IMR-90 (cell line): Measurements from ENCODE around the gene RAD18. TPM values are rescaled to one million over a fixed set of nuclear protein-coding genes. Genes with fewer than 3 reads are reported as not detected.

Source experiments
- ATAC-seq: fragments of 200-7000 bp; cut with Tn5 transposase; 2 replicates; pipeline ENCODE4 v1.9.1; 2020; ENCODE audit warnings: low read depth, mild to moderate bottlenecking, moderate library complexity
- BruUV-seq: library from RNA; stranded (reverse); fragments of 400-500 nt; replicated peaks from 2 replicates; lab custom pipeline; 2021; lab: Mats Ljungman, UMichigan
- CTCF ChIA-PET: fragments of 300-600 bp; formaldehyde crosslinking; extraction: SDS; loops from one replicate; lab custom pipeline; 2021; ENCODE audit warnings: antibody characterized with exemption; lab: Yijun Ruan, JAX
- POLR2A ChIA-PET: fragments of 300-600 bp; sonication (Branson Sonifier 250); formaldehyde crosslinking; loops from one replicate; lab custom pipeline; 2022; ENCODE audit warnings: antibody characterized with exemption; ENCODE audit not compliant: unreplicated experiment; lab: Charles Lee
- DNase-seq: peaks from one replicate; pipeline ENCODE4 v3.0.0; 2013
- H2AFZ ChIP-seq: replicated peaks from 2 replicates; pipeline ENCODE3; 2013; ENCODE audit warnings: low read length, mild to moderate bottlenecking; ENCODE audit not compliant: poor library complexity
- H2AK5ac ChIP-seq: 2 replicates; pipeline ENCODE4 v1.6.1; 2013; ENCODE audit warnings: low read depth, low read length, inconsistent platforms
- H2AK9ac ChIP-seq: replicated peaks from 2 replicates; pipeline ENCODE3; 2013; ENCODE audit warnings: mild to moderate bottlenecking, low read depth, low read length, moderate library complexity; ENCODE audit not compliant: poor library complexity
- H2BK120ac ChIP-seq: 2 replicates; pipeline ENCODE4 v1.6.1; 2013; ENCODE audit warnings: low read depth, low read length, inconsistent platforms
- H2BK15ac ChIP-seq: 3 replicates; pipeline ENCODE4 v1.6.1; 2013; ENCODE audit warnings: low read depth, low read length, inconsistent platforms
- H2BK20ac ChIP-seq: 2 replicates; pipeline ENCODE4 v1.6.1; 2013; ENCODE audit warnings: low read depth, mild to moderate bottlenecking, inconsistent platforms, low read length, moderate library complexity
- H2BK5ac ChIP-seq: 2 replicates; pipeline ENCODE4 v1.6.1; 2013; ENCODE audit warnings: mild to moderate bottlenecking, low read depth, low read length, inconsistent platforms; ENCODE audit not compliant: poor library complexity, severe bottlenecking
- H3K14ac ChIP-seq: replicated peaks from 2 replicates; pipeline ENCODE4 v1.6.1; 2013; ENCODE audit warnings: low read depth, low read length, inconsistent platforms
- H3K18ac ChIP-seq: 2 replicates; pipeline ENCODE4 v1.6.1; 2013; ENCODE audit warnings: low read depth, low read length, control low read depth
- H3K23ac ChIP-seq: 2 replicates; pipeline ENCODE4 v1.6.1; 2013; ENCODE audit warnings: low read depth, low read length, inconsistent platforms
- H3K27ac ChIP-seq: 2 replicates; pipeline ENCODE4 v1.5.1; 2013; ENCODE audit warnings: mild to moderate bottlenecking, control low read depth, low read length; ENCODE audit not compliant: insufficient read depth
- H3K27me3 ChIP-seq: 2 replicates; pipeline ENCODE4 v1.6.1; 2013; ENCODE audit warnings: low read length; ENCODE audit not compliant: control insufficient read depth, insufficient read depth
- H3K36me3 ChIP-seq: 2 replicates; pipeline ENCODE4 v1.6.1; 2013; ENCODE audit warnings: low read length, mixed read lengths; ENCODE audit not compliant: control insufficient read depth, insufficient read depth
- H3K4ac ChIP-seq: 2 replicates; pipeline ENCODE4 v1.6.1; 2013; ENCODE audit warnings: low read depth, low read length, inconsistent platforms
- H3K4me1 ChIP-seq: 2 replicates; pipeline ENCODE4 v1.6.1; 2013; ENCODE audit warnings: low read length, mixed read lengths; ENCODE audit not compliant: control insufficient read depth, insufficient read depth
- H3K4me2 ChIP-seq: 2 replicates; pipeline ENCODE4 v1.6.1; 2013; ENCODE audit warnings: low read depth, mild to moderate bottlenecking, control low read depth, low read length, moderate library complexity
- H3K4me3 ChIP-seq: 2 replicates; pipeline ENCODE4 v1.5.1; 2013; ENCODE audit warnings: low read depth, mild to moderate bottlenecking, control low read depth, low read length, moderate library complexity; ENCODE audit not compliant: insufficient read depth
- H3K56ac ChIP-seq: 2 replicates; pipeline ENCODE4 v1.6.1; 2013; ENCODE audit warnings: low read length, inconsistent platforms; ENCODE audit not compliant: insufficient read depth; ENCODE audit errors: extremely low read depth
- H3K79me1 ChIP-seq, 2 experiments: 2 replicates each; pipeline ENCODE4 v1.6.1; 2013; ENCODE audit warnings: low read length in 2 of 2, inconsistent platforms in 1 of 2, low read depth in 1 of 2
- H3K9ac ChIP-seq: 2 replicates; pipeline ENCODE4 v1.6.1; 2013; ENCODE audit warnings: low read depth, low read length, control low read depth
- H3K9me1 ChIP-seq: 2 replicates; pipeline ENCODE4 v1.6.1; 2013; ENCODE audit warnings: low read length, inconsistent platforms; ENCODE audit not compliant: insufficient read depth
- H3K9me3 ChIP-seq: 2 replicates; pipeline ENCODE4 v1.6.1; 2013; ENCODE audit warnings: low read length; ENCODE audit not compliant: control insufficient read depth, insufficient read depth
- H4K20me1 ChIP-seq: 2 replicates; pipeline ENCODE4 v1.6.1; 2013; ENCODE audit warnings: low read length, inconsistent platforms; ENCODE audit not compliant: insufficient read depth
- H4K5ac ChIP-seq: 2 replicates; pipeline ENCODE4 v1.6.1; 2013; ENCODE audit warnings: mild to moderate bottlenecking, low read depth, low read length, control low read depth
- H4K8ac ChIP-seq, 2 experiments: 2 replicates each; pipeline ENCODE4 v1.6.1; 2013; ENCODE audit warnings: low read depth in 2 of 2, low read length in 2 of 2, control low read depth in 1 of 2, inconsistent platforms in 1 of 2
- H4K91ac ChIP-seq: 2 replicates; pipeline ENCODE4 v1.6.1; 2013; ENCODE audit warnings: low read depth, low read length, inconsistent platforms; ENCODE audit not compliant: insufficient read depth
- BHLHE40 ChIP-seq: fragments of 150-350 bp; IDR thresholded peaks from 2 replicates; pipeline ENCODE4 v1.6.1; 2016; ENCODE audit warnings: mild to moderate bottlenecking, low read depth, low read length
- CEBPB ChIP-seq: IDR thresholded peaks from 2 replicates; pipeline ENCODE4 v1.6.1; 2012; ENCODE audit warnings: low read depth, low read length, improper control_type of control experiment
- CHD1 ChIP-seq: IDR thresholded peaks from 2 replicates; pipeline ENCODE4 v1.6.1; 2012; ENCODE audit warnings: low read depth, low read length, improper control_type of control experiment
- CTCF ChIP-seq: conservative IDR thresholded peaks from 2 replicates; pipeline ENCODE4 v1.5.1; 2012; ENCODE audit warnings: mild to moderate bottlenecking, low read depth, low read length, improper control_type of control experiment
- ELK1 ChIP-seq: fragments of 150-350 bp; IDR thresholded peaks from 2 replicates; pipeline ENCODE4 v1.6.1; 2016; ENCODE audit warnings: low read depth, mild to moderate bottlenecking, low read length, moderate library complexity, borderline replicate concordance
- FOS ChIP-seq: fragments of 150-350 bp; IDR thresholded peaks from 2 replicates; pipeline ENCODE4 v1.6.1; 2016; ENCODE audit warnings: low read depth, low read length
- MAFK ChIP-seq: IDR thresholded peaks from 2 replicates; pipeline ENCODE4 v1.6.1; 2012; ENCODE audit warnings: low read depth, low read length, improper control_type of control experiment
- MAZ ChIP-seq: IDR thresholded peaks from 2 replicates; pipeline ENCODE4 v1.6.1; 2012; ENCODE audit warnings: low read depth, mild to moderate bottlenecking, low read length, improper control_type of control experiment, moderate library complexity, borderline replicate concordance
- MXI1 ChIP-seq: IDR thresholded peaks from 2 replicates; pipeline ENCODE4 v1.6.1; 2012; ENCODE audit warnings: low read depth, mild to moderate bottlenecking, low read length, moderate library complexity, borderline replicate concordance
- POLR2A ChIP-seq: IDR thresholded peaks from 2 replicates; pipeline ENCODE4 v1.6.1; 2012; ENCODE audit warnings: mild to moderate bottlenecking, low read depth, low read length
- RAD21 ChIP-seq: IDR thresholded peaks from 2 replicates; pipeline ENCODE4 v1.6.1; 2012; ENCODE audit warnings: low read length, improper control_type of control experiment
- RCOR1 ChIP-seq: IDR thresholded peaks from 2 replicates; pipeline ENCODE4 v1.6.1; 2012; ENCODE audit warnings: mild to moderate bottlenecking, low read length, improper control_type of control experiment; ENCODE audit not compliant: insufficient replicate concordance
- RFX5 ChIP-seq: IDR thresholded peaks from 2 replicates; pipeline ENCODE4 v1.8.0; 2012; ENCODE audit warnings: low read depth, mild to moderate bottlenecking, low read length, moderate library complexity
- SMC3 ChIP-seq: fragments of 150-350 bp; IDR thresholded peaks from 2 replicates; pipeline ENCODE4 v1.6.1; 2016; ENCODE audit warnings: low read depth, mild to moderate bottlenecking, antibody characterized with exemption, low read length, moderate library complexity
- USF2 ChIP-seq: fragments of 150-350 bp; IDR thresholded peaks from 2 replicates; pipeline ENCODE4 v1.6.1; 2017; ENCODE audit warnings: mild to moderate bottlenecking, antibody characterized with exemption, low read length, low read depth
- WGBS, 2 experiments: methylation state at CpG; one replicate each; pipeline versions ENCODE4 v1.1.5 to v1.1.7; 2013; ENCODE audit warnings: missing lambda C conversion rate in 2 of 2; ENCODE audit not compliant: insufficient read length in 1 of 2; ENCODE audit errors: extremely low coverage in 2 of 2; 5-methylcytosine and 5-hydroxymethylcytosine counted together
- dilution Hi-C: fragments of 300-500 bp; cut with HindIII; formaldehyde crosslinking; loops from one replicate; pipeline ENCODE4 v1.14.3; 2018; ENCODE audit warnings: low sequenced_read_pairs; ENCODE audit not compliant: unreplicated experiment
- in situ Hi-C: fragments of 300-500 bp; cut with MboI; formaldehyde crosslinking; loops from 3 replicates; pipeline ENCODE4 v1.14.3; 2019; ENCODE audit warnings: low sequenced_read_pairs, inconsistent platforms, mixed read lengths
- intact Hi-C: fragments of 100-400 bp; cut with micrococcal nuclease; formaldehyde crosslinking; loops from 2 replicates; pipeline ENCODE4 v1.10.0; 2022
- polyA plus RNA-seq, 3 experiments: library from polyadenylated mRNA; depleted of rRNA; stranded (reverse); fragments of >200 nt; gene quantifications; 2 replicates each; pipeline ENCODE4 v1.2.3, GENCODE V29; 2012; ENCODE audit warnings: low replicate concordance in 1 of 3
- total RNA-seq: library from RNA; depleted of rRNA; stranded (reverse); fragments of >200 nt; gene quantifications from 2 replicates; pipeline ENCODE4 v1.2.3, GENCODE V29; 2012

RAD18 gene
- total and polyA plus RNA-seq, 2 of the 4 experiments (the other 2 are of a cell fraction): 8.2 to 17.2 TPM

GRCh38 chr3:8837162-8837561, 126.1 kb downstream of the RAD18 start (continued):
- TF ChIP-seq CHD1 (no peak), POLR2A (no peak)

GRCh38 chr3:8836096-8836495, 127.2 kb downstream of the RAD18 start:
- no TSS peak for BruUV-seq
- DNase-seq (no peak), ATAC-seq (no peak)
- Histone ChIP-seq H2BK5ac (no peak overlapping the region), H3K9ac (no peak overlapping the region), H3K4me1 (peaks cover 7% of the 10 kb centered on the region), H3K4me3 (no peak overlapping the region), H2BK120ac (no peak overlapping the region), H4K91ac (no peak overlapping the region), H3K14ac (no peak overlapping the region), H3K27me3 (no peaks in the 10 kb centered on the region), H3K23ac (0 out of 2 replicates have a peak overlapping the region, but pooled peaks have one; percentile 6), H3K18ac (no peak overlapping the region), H4K5ac (no peak overlapping the region), H3K79me1 (no peaks in the 10 kb centered on the region), H3K27ac (no peak overlapping the region), H4K8ac (no peak overlapping the region), H4K20me1 (no peaks in the 10 kb centered on the region), H2AK5ac (no peak overlapping the region), H3K56ac (no peak overlapping the region), H2AK9ac (no peak overlapping the region), H3K4ac (peak overlapping the region; percentile 35; the same call in 1 of the 2 replicates), H3K36me3 (no peaks in the 10 kb centered on the region), H2BK15ac (no peak overlapping the region), H3K4me2 (no peak overlapping the region), H3K9me3 (no peaks in the 10 kb centered on the region), H2BK20ac (no peak overlapping the region), H2AFZ (no peak overlapping the region), H3K9me1 (peaks cover 23% of the 10 kb centered on the region)
- POLR2A ChIA-PET: interaction anchor here (1.1 kb wide), 1 partner anchor 10 kb away, joined by 3 read pairs; no protein-coding TSS in a partner anchor
- CTCF ChIA-PET: interaction anchor here (1.2 kb wide), 1 partner anchor 15 kb away, joined by 4 read pairs; no protein-coding TSS in a partner anchor
- intact Hi-C loops (no loop called here), in situ Hi-C loops (no loop called here), dilution Hi-C loops (no loop called here)
- 54% methylated on average over 2 of the region's 3 CpGs; no CpG with 5 or more reads in 1 of the 2 experiments for WGBS, 2 experiments
- no peak for TF ChIP-seq RCOR1
- TF ChIP-seq RFX5: no peak
- no peak for TF ChIP-seq USF2
- TF ChIP-seq ELK1: no peak
- no peak for TF ChIP-seq BHLHE40
- no peak for TF ChIP-seq MAFK
- no peak for TF ChIP-seq SMC3
- no peak for TF ChIP-seq FOS
- no peak for TF ChIP-seq MXI1
- no peak for TF ChIP-seq RAD21
- no peak for TF ChIP-seq CEBPB
- TF ChIP-seq CTCF: no peak
- no peak for TF ChIP-seq MAZ
